ENCODE results near the gene CCNL2.

GRCh38 chr1:1437033-1437903 is 38.1 kb upstream of the CCNL2 start:
- TF ChIP-seq CHD4 (IDR thresholded peaks at IDR 0.05; ENCODE audit: borderline replicate concordance) (no peak), ESRRA (IDR thresholded peaks at IDR 0.05; ENCODE audit: borderline replicate concordance, low read length) (no peak), EP300 (IDR thresholded peaks at IDR 0.05) (no peak), FOSL2 (IDR thresholded peaks at IDR 0.05) (no peak), FOSL2 (CRISPR knock-in tag; IDR thresholded peaks at IDR 0.05) (no peak), NR3C1 (IDR thresholded peaks at IDR 0.05) (no peak), TFCP2L1 (CRISPR knock-in tag; IDR thresholded peaks at IDR 0.05) (no peak)
- TF ChIP-seq, protein P1, sequence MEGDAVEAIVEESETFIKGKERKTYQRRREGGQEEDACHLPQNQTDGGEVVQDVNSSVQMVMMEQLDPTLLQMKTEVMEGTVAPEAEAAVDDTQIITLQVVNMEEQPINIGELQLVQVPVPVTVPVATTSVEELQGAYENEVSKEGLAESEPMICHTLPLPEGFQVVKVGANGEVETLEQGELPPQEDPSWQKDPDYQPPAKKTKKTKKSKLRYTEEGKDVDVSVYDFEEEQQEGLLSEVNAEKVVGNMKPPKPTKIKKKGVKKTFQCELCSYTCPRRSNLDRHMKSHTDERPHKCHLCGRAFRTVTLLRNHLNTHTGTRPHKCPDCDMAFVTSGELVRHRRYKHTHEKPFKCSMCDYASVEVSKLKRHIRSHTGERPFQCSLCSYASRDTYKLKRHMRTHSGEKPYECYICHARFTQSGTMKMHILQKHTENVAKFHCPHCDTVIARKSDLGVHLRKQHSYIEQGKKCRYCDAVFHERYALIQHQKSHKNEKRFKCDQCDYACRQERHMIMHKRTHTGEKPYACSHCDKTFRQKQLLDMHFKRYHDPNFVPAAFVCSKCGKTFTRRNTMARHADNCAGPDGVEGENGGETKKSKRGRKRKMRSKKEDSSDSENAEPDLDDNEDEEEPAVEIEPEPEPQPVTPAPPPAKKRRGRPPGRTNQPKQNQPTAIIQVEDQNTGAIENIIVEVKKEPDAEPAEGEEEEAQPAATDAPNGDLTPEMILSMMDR (IDR thresholded peaks at IDR 0.05) = no peak
